Pancreas (tissue), 10 donors: ENCODE data around the gene LDLRAD4. TPM values are rescaled to one million over a fixed set of nuclear protein-coding genes. Genes with fewer than 3 reads are reported as not detected.

Source experiments
- ATAC-seq, 4 donors: fragments of 200-7000 bp; cut with Tn5 transposase; one replicate each; pipeline versions ENCODE4 v1.8.0 to v1.9.1; 2020; ENCODE audit warnings: mild to moderate bottlenecking in 4 of 4, moderate library complexity in 4 of 4
- DNase-seq, 6 donors: peaks; one replicate each; pipeline ENCODE4 v3.0.0-alpha.2; 2020
- FAIRE-seq: peaks from 2 replicates; lab custom pipeline; 2012; peaks lifted over from hg19 to GRCh38; lab: Jason Lieb, UNC
- H3K27ac ChIP-seq, 4 donors: fragments of 200-600 bp; sonication (generic); 1 replicate in 3 of 4; 2 replicates in 1 of 4; pipeline versions ENCODE4 v1.5.0 to v1.8.0; 2020
- H3K27me3 ChIP-seq, 4 donors: fragments of 200-600 bp; one replicate each; pipeline ENCODE4 v1.8.0; 2021
- H3K36me3 ChIP-seq, 3 donors: fragments of 200-600 bp; sonication (generic) in 1 of 3; one replicate each; pipeline versions ENCODE4 v1.5.0 to v1.8.0; 2020 to 2021
- H3K4me1 ChIP-seq, 3 donors: fragments of 200-600 bp; one replicate each; pipeline ENCODE4 v1.8.0; 2021
- H3K4me3 ChIP-seq, 4 donors: fragments of 200-600 bp; sonication (generic) in 2 of 4; one replicate each; pipeline versions ENCODE4 v1.5.0 to v1.8.0; 2020 to 2021
- H3K9me3 ChIP-seq, 4 donors: fragments of 200-600 bp; one replicate each; pipeline ENCODE4 v1.8.0; 2021
- WGBS, 2 donors: extraction: QIAGEN DNeasy Blood & Tissue Kit; methylation state at CpG; one replicate each; pipeline ENCODE4 v1.1.7; 2013; 5-methylcytosine and 5-hydroxymethylcytosine counted together
- intact Hi-C, 3 donors: fragments of 100-400 bp; cut with DNase I; formaldehyde crosslinking; loops; one replicate each; pipeline versions ENCODE4 v1.11.1 to v1.14.2; 2022
- polyA plus RNA-seq, 2 donors: library from polyadenylated mRNA; stranded (reverse); fragments of 200-250 nt; gene quantifications; one replicate each; pipeline ENCODE4 v1.2.3, GENCODE V29; 2013
- total RNA-seq, 6 donors: library from RNA; stranded (reverse); fragmentation: NEBNext Ultra II Directional in 4 of 6; extraction: Animal tissue kit (Norgen Biotek cat#: 25700) in 4 of 6; gene quantifications; one replicate each; pipeline versions ENCODE4 v1.2.1 to v1.2.4, GENCODE V29; 2021 to 2023
- TF ChIP-seq, protein P1 (sequence below), 4 donors: fragments of 200-600 bp; sonication (generic) in 3 of 4; IDR thresholded peaks; one replicate each; pipeline versions ENCODE4 v1.5.0 to v1.8.0; 2021; ENCODE audit warnings: antibody characterized with exemption in 4 of 4
- donor health status: healthy with polysubstance abuse.
- donor health status: DM: no; HTN: no; CAD: no; lungs with moderate emphysema.
- donor health status: DM: no; HTN: no; CAD: no.
- donor health status: control.
- donor health status: control.
- donor health status: Bipolar disorder and iron deficiency.
- donor health status: DM: yes; HTN: yes; CAD: no.
- donor health status: DM: no; HTN: no; CAD: no.
- donor health status: DM: no; HTN: no; CAD: no.
- donor health status: DM: yes; HTN: yes; CAD: no.

LDLRAD4 gene
- total and polyA plus RNA-seq, 8 donors = 2.5 to 21.8 (median 5.7) TPM

DNA sequence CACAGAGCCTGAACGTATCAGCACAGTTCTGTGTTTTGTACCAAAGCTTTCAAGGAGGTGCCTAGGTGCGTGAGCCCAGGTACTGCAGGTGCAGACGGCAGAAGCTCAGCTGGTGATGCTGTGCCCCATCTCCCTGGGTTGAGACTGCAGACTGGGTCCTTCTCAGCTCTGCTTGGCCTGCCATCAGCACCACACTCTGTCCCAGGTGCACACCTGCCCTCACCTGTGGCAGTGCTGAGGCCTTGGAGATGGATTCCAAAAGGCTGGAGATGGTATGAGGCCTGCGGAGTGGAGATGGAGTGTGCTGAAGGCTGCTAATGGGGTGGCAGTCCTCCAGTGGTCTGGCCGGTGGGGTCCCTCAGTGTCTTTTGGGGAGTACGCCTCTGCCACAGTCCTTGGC is 9.3 kb downstream of the LDLRAD4 start:
- 92 to 93% methylated on average over 6 of the region's 6 CpGs for WGBS, 2 donors
- intact Hi-C loops = no loop called here
- Histone ChIP-seq H3K27me3 (no peaks in the 10 kb centered on the region), H3K36me3 (no peaks in the 10 kb centered on the region), H3K4me1 (peaks cover 0 to 9% (median 8%) of the 10 kb centered on the region in 3 donors), H3K4me3 (no peak overlapping the region), H3K27ac (no peak overlapping the region), H3K9me3 (peaks cover 0 to 3% (median 0%) of the 10 kb centered on the region in 4 donors)
- TF ChIP-seq, protein P1, sequence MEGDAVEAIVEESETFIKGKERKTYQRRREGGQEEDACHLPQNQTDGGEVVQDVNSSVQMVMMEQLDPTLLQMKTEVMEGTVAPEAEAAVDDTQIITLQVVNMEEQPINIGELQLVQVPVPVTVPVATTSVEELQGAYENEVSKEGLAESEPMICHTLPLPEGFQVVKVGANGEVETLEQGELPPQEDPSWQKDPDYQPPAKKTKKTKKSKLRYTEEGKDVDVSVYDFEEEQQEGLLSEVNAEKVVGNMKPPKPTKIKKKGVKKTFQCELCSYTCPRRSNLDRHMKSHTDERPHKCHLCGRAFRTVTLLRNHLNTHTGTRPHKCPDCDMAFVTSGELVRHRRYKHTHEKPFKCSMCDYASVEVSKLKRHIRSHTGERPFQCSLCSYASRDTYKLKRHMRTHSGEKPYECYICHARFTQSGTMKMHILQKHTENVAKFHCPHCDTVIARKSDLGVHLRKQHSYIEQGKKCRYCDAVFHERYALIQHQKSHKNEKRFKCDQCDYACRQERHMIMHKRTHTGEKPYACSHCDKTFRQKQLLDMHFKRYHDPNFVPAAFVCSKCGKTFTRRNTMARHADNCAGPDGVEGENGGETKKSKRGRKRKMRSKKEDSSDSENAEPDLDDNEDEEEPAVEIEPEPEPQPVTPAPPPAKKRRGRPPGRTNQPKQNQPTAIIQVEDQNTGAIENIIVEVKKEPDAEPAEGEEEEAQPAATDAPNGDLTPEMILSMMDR (IDR thresholded peaks at IDR 0.05) = no peak
- ATAC-seq (no peak), FAIRE-seq (no peak), DNase-seq (peak in 1 of 6 donors; percentile 27)

DNA sequence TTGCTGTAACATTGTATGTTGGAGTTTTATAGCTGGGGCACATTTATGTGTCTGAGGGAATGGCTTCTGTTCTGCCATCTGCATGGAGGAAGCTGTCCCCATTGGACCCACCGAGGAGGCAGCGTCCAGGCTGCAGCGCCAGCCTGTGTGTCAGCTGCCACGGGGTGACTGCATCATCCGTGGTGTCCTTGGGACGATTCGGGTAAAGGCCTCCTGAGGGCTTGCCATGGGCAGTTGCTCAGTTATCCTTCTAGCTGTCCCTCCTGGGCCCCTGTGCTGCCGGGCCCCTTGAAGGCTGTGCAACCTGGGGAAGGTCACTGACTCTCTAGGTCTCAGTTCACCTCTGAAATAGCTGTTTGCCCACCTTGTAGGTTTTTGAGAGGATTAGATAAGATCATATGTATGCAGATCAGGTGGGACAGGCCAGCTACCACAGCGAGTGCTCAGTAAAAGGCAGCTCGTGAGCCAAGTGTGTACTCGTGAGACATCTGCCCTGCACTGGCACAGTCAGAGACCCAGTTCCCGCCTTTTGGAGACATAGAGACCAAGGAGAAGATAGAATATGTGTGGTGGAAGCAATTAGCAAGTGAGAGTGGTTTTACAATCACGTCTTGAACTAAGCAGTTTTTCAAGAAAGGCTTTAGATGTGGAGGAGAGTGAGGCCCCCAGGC is 10.6 kb downstream of the LDLRAD4 start:
- FAIRE-seq (no peak), ATAC-seq (no peak), DNase-seq (no peak)
- no peak overlapping the region for H3K4me3 ChIP-seq
- peaks cover 0 to 3% (median 0%) of the 10 kb centered on the region in 4 donors for H3K9me3 ChIP-seq
- TF ChIP-seq, protein P1 (IDR thresholded peaks at IDR 0.05) = no peak
- no peaks in the 10 kb centered on the region for H3K36me3 ChIP-seq
- H3K27me3 ChIP-seq = no peaks in the 10 kb centered on the region
- no peak overlapping the region for H3K27ac ChIP-seq
- 71 to 81% methylated on average over 13 of the region's 13 CpGs for WGBS, 2 donors
- no peaks in the 10 kb centered on the region for H3K4me1 ChIP-seq
- intact Hi-C loops = no loop called here

DNA sequence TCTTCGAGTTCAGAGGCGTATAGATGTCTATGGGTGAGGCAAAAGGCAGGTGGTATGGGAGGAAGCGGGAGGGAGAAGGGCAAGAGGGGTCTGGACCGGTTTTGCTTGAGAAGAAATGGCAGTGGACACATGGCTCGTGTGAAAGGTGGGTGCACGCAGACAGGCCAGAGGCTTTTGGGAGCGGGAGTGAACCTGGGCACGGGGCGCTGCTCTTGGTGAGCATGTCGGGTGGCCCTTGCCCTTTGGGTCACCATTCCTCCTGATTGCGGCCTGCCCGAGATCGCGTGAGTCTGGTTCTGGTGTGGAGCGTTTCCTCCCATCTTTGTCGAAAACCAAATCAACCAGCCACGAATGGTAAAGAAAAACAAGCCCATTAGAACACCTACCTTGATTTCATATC is 12.6 kb downstream of the LDLRAD4 start:
- Histone ChIP-seq H3K9me3 (no peaks in the 10 kb centered on the region), H3K36me3 (no peaks in the 10 kb centered on the region), H3K27me3 (no peaks in the 10 kb centered on the region), H3K27ac (no peak overlapping the region), H3K4me1 (no peaks in the 10 kb centered on the region), H3K4me3 (no peak overlapping the region)
- intact Hi-C loops = no loop called here
- DNase-seq = no peak
- TF ChIP-seq, protein P1 (IDR thresholded peaks at IDR 0.05) = no peak
- 86 to 93% methylated on average over 17 of the region's 17 CpGs for WGBS, 2 donors
- no peak for FAIRE-seq
- no peak for ATAC-seq

DNA sequence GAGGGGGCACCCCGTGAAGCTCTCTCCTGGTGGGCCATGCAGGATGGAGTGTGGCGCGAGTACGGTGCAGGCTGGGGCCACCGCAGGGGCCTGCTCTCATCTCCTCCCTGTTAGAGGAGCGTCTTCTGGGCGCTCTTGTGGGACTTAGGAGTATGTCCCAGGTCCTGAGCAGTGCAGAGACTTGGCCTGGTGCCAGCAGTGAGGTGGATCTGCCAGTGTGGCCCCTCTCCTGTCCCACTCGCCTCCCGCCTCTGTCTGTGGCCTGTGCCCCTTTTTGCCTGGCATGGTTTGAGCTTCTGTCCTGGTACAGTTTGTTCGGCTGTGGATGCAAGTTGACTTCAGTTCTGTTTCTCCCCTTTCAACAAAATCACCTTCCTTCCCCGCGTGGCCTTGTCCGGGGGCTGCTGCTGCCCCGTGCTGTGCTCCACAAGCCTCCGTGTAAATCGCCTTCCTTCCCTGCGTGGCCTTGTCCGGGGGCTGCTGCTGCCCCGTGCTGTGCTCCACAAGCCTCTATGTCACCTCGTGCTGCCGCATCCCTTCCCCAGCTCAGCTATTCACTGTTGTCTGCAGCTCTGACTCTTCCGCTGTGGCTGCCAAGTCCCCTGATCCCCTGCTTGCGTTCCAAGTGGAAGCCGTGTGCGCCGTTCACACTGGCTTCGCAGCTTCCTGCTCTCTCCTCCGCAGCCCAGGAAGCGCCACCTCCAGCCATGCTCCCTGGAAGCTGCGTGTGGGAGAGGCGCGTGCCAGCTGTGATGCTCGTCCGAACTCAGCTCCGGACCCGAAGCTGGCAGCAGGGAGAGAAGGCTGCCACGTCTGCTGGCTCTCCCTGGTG is 13.7 kb downstream of the LDLRAD4 start:
- intact Hi-C loops = no loop called here
- TF ChIP-seq, protein P1 (IDR thresholded peaks at IDR 0.05) = no peak
- FAIRE-seq (no peak), ATAC-seq (peak in 1 of 4 donors; percentile 17), DNase-seq (peak in 1 of 6 donors; percentile 42)
- Histone ChIP-seq H3K36me3 (no peaks in the 10 kb centered on the region), H3K27me3 (no peaks in the 10 kb centered on the region), H3K4me3 (no peak overlapping the region), H3K27ac (no peak overlapping the region), H3K9me3 (no peaks in the 10 kb centered on the region), H3K4me1 (no peaks in the 10 kb centered on the region)
- 81% methylated on average over 37 of the region's 37 CpGs for WGBS, 2 donors
